GM21786 (cell line): ENCODE measurements around the gene WBP2NL.
"Not testable (repeated sequence)": the region's sequence is repeated elsewhere in the genome, so short reads cannot be mapped to it uniquely, and the experiment has no call there.

Source experiments
- ATAC-seq: cut with Tn5 transposase; IDR thresholded peaks from one replicate; pipeline ENCODE4 v1.9.1; 2021; ENCODE audit not compliant: unreplicated experiment

WBP2NL gene

DNA sequence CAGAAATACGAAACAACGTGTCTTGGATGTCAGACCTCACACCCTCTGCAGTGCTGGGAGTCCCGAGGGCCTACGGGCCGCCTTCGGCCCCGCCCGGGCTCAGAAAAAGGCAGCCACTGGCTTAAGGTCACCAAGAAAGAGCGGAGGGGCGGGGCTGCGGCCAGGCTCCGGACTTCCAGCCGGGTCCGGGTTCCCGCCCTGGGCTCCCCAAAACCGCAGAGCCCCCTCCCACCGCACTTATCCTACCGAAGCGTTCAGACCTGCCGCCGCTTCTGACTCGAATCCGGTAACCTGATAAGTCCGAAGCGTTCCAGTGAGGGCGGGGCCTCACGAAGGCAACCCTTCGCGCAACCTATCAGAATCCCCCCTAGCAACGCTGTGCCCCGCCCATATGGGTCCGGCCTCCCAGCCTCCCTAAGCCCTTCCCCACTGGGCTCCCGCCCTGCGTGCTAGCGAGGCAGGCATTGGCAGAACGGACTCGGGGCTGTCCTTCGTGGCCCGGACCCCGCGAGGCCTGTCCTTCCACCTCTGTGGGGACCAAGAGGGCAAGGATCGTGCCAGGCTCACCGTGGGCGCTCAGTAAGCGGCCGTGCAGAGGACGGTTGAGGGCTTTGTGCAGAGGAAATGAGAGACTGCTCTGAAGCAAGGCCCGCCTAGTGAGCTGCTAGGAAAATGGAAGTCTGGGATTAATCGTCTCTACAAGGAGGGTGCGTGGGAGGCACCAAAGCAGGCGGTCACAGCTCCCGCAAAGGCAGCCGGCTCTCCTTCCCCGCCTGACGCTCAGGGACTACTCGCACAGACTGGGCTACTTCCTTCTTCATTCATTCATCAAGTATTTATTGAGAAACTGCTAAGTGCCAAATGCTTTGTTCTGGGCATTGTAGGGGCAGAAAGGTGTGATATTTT lies 72.2 kb downstream of the WBP2NL start, which contains the start of gene NAGA:
TSS of gene NAGA (minus strand) at position 296 of the 906 bp plus-strand sequence. CDS start 515 bp downstream, outside the sequence.
- ATAC-seq: peak; percentile 85

GRCh38 chr22:42071508-42071907 lies 72.9 kb downstream of the WBP2NL start:
- not testable (repeated sequence) for ATAC-seq

DNA sequence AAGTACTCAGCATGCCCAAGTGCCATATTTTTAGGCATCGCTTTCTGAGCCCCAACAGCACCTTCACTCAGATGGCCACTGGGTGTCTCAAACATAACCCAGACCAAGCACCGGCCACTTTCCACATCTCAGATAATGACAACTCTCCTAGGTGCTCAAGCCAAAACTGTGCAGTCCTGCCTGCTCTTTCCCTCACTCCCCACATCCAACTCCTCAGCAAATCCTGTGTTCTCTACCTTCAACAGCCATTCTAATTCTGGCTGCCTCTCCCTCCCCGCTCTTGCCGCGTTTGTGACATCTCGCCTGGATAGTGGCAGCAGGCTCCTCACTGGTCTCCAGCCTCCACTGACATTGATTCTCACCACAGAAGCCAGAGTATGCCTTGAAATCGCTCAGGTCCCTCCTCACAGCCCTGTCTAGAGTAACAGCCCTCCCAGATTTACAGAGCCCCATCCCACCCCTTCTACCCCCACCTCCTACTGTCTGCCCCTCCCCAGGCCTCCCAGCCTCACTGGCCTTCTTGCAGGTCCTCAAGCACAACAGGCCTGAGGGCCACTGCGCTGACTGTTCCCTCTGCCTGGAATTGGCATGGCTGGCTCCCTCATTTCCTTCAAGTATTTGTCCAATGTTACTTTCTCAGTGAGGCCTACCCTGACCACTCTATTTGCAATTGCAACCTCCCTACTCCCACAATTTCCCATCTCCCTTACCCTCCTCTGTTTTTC lies 74.2 kb downstream of the WBP2NL start:
- ATAC-seq: no peak

DNA sequence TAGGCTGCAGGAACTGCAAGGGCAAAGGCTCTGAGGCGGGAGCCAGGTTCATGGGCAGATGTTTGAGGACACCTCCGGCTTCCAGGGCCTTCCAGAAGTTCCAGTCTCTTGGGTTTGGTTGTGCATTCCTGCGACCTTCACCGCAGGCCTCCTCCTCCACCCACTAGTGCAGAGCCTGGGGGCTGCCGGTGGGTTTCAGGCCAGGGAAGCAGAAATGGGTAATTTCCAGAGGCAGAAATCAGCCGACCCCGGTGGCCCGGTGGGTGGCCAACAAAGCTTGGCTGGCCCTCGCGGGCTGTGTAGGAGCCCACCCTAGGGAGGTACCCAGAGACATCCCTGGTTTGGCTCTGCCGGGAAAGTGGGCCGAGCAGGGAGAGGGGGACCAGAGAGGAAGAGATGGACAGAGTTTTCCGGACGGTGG lies 75.0 kb downstream of the WBP2NL start:
- ATAC-seq: no peak

GRCh38 chr22:42074132-42074811 lies 75.7 kb downstream of the WBP2NL start, which contains the start of gene PHETA2:
TSS of gene PHETA2 (plus strand) at chr22:42074248. CDS start at chr22:42077294, 3,046 bp downstream.
- no peak for ATAC-seq

GRCh38 chr22:42074846-42075676 lies 76.5 kb downstream of the WBP2NL start:
- no peak for ATAC-seq

GRCh38 chr22:42076764-42077485 lies 78.3 kb downstream of the WBP2NL start:
- ATAC-seq: no peak

DNA sequence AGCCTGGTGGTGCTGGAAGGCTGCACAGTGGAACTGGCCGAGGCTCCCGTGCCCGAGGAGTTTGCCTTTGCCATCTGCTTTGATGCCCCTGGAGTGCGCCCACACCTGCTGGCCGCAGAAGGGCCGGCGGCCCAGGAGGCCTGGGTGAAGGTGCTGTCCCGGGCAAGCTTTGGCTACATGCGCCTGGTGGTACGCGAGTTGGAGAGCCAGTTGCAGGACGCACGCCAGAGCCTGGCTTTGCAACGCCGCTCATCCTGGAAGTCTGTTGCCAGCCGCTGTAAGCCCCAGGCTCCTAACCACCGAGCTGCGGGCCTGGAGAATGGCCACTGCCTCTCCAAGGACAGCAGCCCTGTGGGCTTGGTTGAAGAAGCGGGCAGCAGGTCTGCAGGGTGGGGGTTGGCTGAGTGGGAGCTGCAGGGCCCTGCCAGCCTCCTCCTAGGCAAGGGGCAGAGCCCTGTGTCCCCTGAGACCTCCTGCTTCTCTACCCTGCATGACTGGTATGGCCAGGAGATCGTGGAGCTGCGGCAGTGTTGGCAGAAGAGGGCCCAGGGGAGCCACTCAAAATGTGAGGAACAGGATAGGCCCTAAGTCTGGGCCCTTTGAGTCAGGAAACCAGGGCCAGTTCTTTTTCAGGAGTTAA lies 79.0 kb downstream of the WBP2NL start:
- no peak for ATAC-seq
